Measurements from ENCODE around the gene COMMD9. TPM values are rescaled to one million over a fixed set of nuclear protein-coding genes. Genes with fewer than 3 reads are reported as not detected.

The COMMD9 gene
- polyA plus RNA-seq, 3 donors = 105 to 238 (median 235) TPM

DNA sequence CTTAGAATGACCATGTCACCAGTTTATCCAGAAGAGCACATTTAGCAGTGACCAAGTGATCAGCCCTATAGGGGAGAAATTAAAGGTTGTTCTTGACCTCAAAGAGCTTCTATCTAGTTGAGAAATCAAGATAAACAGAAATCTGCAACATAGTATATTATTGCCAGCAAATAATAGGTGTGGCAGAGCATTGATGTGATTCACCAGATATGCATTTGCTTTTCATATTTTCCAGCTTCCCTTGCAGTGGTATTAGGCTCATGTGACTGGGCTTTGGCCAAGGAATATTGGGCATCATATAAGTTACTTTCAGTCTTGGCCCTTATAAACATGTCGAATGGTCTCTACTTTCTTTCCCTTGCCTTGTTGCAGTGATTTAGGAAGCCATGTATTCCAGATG is 34.5 kb downstream of the COMMD9 start:
- H3K36me3 Mint-ChIP-seq = no peaks in the 10 kb centered on the region
- no peak overlapping the region for H3K9ac ChIP-seq (ENCODE audit: insufficient read depth, low read length, poor library complexity, severe bottlenecking)
- DNase-seq = no peak
- H3K27me3 Mint-ChIP-seq (ENCODE audit: low read depth in 3 of 3) = peaks cover 9 to 29% (median 11%) of the 10 kb centered on the region in 3 donors
- H3K4me1 ChIP-seq (ENCODE audit: control insufficient read depth in 1 of 2, insufficient read depth in 2 of 2, low read length in 2 of 2) = no peaks in the 10 kb centered on the region
- no peak overlapping the region for H3K4me2 ChIP-seq (replicated peaks; ENCODE audit: extremely low read depth, low read length, poor library complexity, severe bottlenecking)
- no peak overlapping the region for H3K27ac ChIP-seq (ENCODE audit: low read depth in 1 of 2, low read length in 2 of 2)
- no peak for TF ChIP-seq CTCF (IDR thresholded peaks at IDR 0.05)
- peaks cover 0 to 3% of the 10 kb centered on the region in 2 donors for H3K27me3 ChIP-seq (ENCODE audit: control insufficient read depth in 2 of 2, insufficient read depth in 2 of 2, low read length in 2 of 2)
- no peaks in the 10 kb centered on the region for H3K36me3 ChIP-seq (replicated peaks in 1 of 2; ENCODE audit: control insufficient read depth in 1 of 2, insufficient read depth in 2 of 2, low read length in 2 of 2)
- 100% methylated on average over 1 of the region's 1 CpG for WGBS (ENCODE audit: insufficient coverage)
- no peak overlapping the region for H3K4me3 ChIP-seq (replicated peaks in 1 of 3; ENCODE audit: low read depth in 2 of 3, low read length in 3 of 3)
- H3K9me3 Mint-ChIP-seq = peaks cover 1 to 14% (median 3%) of the 10 kb centered on the region in 7 donors
- peaks cover 0 to 4% of the 10 kb centered on the region in 2 donors for H3K9me3 ChIP-seq (replicated peaks in 1 of 2; ENCODE audit: control insufficient read depth in 1 of 2, insufficient read depth in 1 of 2, low read length in 2 of 2)
- H4K20me1 ChIP-seq (ENCODE audit: insufficient read depth, low read length) = no peaks in the 10 kb centered on the region
- H3K27ac Mint-ChIP-seq = no peak overlapping the region
- H2AFZ ChIP-seq (ENCODE audit: insufficient read depth, low read depth, low read length, poor library complexity, severe bottlenecking) = no peak overlapping the region
- H3K4me1 Mint-ChIP-seq = no peaks in the 10 kb centered on the region
- no peak overlapping the region for H3K4me3 Mint-ChIP-seq
- no peaks in the 10 kb centered on the region for H3K79me2 ChIP-seq (ENCODE audit: insufficient read depth, low read length)
- intact Hi-C loops (cut with micrococcal nuclease) = no loop called here

DNA sequence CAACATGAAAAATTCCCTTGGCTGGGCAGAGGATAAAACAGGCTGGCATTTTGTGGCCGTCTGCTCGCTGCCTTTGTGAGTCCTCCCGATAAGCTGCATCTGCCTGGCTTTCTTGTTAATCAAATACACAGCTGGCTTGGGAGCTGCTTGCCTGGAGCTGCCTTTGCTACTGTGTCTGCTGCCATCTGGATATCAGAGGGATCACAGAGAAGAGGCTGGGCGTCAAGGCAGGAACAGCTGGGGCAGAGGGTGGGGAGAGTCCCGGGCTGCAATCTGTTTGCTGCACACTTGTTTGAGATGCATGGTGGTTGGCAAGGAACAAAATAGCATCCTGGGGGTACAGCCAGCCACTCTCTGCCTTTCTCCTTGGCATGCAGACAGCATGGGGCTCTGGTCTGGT is 36.0 kb downstream of the COMMD9 start:
- Mint-ChIP-seq H3K36me3 (no peaks in the 10 kb centered on the region), H3K27me3 (ENCODE audit: low read depth in 3 of 3) (peaks cover 9 to 23% (median 11%) of the 10 kb centered on the region in 3 donors), H3K9me3 (peaks cover 1 to 14% (median 3%) of the 10 kb centered on the region in 7 donors), H3K27ac (no peak overlapping the region), H3K4me1 (peaks cover 8% of the 10 kb centered on the region), H3K4me3 (no peak overlapping the region)
- Histone ChIP-seq H4K20me1 (ENCODE audit: insufficient read depth, low read length) (no peaks in the 10 kb centered on the region), H3K4me1 (ENCODE audit: control insufficient read depth in 1 of 2, insufficient read depth in 2 of 2, low read length in 2 of 2) (peaks cover 0 to 5% of the 10 kb centered on the region in 2 donors), H3K9me3 (replicated peaks in 1 of 2; ENCODE audit: control insufficient read depth in 1 of 2, insufficient read depth in 1 of 2, low read length in 2 of 2) (peaks cover 0 to 4% of the 10 kb centered on the region in 2 donors), H3K9ac (ENCODE audit: insufficient read depth, low read length, poor library complexity, severe bottlenecking) (no peak overlapping the region), H3K27me3 (ENCODE audit: control insufficient read depth in 2 of 2, insufficient read depth in 2 of 2, low read length in 2 of 2) (no peaks in the 10 kb centered on the region), H3K4me3 (replicated peaks in 1 of 3; ENCODE audit: low read depth in 2 of 3, low read length in 3 of 3) (no peak overlapping the region), H3K36me3 (replicated peaks in 1 of 2; ENCODE audit: control insufficient read depth in 1 of 2, insufficient read depth in 2 of 2, low read length in 2 of 2) (no peaks in the 10 kb centered on the region), H3K27ac (ENCODE audit: low read depth in 1 of 2, low read length in 2 of 2) (no peak overlapping the region), H3K4me2 (replicated peaks; ENCODE audit: extremely low read depth, low read length, poor library complexity, severe bottlenecking) (no peak overlapping the region), H2AFZ (ENCODE audit: insufficient read depth, low read depth, low read length, poor library complexity, severe bottlenecking) (no peak overlapping the region), H3K79me2 (ENCODE audit: insufficient read depth, low read length) (no peaks in the 10 kb centered on the region)
- no peak for DNase-seq
- TF ChIP-seq CTCF (IDR thresholded peaks at IDR 0.05) = no peak
- intact Hi-C loops (cut with micrococcal nuclease) = no loop called here
- 71% methylated on average over 3 of the region's 5 CpGs for WGBS (ENCODE audit: insufficient coverage)

All from CD14-positive monocyte (primary cell).